ENCODE results near the gene TRIM66.
"Not testable (repeated sequence)": the region's sequence is repeated elsewhere in the genome, so short reads cannot be mapped to it uniquely, and the experiment has no call there.

DNA sequence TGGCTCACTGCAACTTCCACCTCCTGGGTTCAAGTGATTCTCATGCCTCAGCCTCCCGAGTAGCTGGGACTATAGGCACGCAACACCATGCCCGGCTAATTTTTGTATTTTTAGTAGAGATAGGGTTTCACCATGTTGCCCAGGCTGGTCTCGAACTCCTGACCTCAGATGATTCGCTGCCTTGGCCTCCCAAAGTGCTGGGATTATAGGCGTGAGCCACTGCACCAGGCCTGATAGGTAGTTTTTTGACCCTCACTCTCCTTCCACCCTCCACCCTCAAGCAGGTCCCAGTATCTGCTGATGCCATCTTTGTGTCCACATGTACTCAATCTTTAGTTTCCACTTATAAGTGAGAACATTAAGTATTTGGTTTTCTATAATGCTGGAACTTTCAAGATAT is 12.4 kb downstream of the TRIM66 start:
- TF ChIP-seq, protein P1, sequence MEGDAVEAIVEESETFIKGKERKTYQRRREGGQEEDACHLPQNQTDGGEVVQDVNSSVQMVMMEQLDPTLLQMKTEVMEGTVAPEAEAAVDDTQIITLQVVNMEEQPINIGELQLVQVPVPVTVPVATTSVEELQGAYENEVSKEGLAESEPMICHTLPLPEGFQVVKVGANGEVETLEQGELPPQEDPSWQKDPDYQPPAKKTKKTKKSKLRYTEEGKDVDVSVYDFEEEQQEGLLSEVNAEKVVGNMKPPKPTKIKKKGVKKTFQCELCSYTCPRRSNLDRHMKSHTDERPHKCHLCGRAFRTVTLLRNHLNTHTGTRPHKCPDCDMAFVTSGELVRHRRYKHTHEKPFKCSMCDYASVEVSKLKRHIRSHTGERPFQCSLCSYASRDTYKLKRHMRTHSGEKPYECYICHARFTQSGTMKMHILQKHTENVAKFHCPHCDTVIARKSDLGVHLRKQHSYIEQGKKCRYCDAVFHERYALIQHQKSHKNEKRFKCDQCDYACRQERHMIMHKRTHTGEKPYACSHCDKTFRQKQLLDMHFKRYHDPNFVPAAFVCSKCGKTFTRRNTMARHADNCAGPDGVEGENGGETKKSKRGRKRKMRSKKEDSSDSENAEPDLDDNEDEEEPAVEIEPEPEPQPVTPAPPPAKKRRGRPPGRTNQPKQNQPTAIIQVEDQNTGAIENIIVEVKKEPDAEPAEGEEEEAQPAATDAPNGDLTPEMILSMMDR (IDR thresholded peaks at IDR 0.05; ENCODE audit: borderline replicate concordance, extremely low read depth, low read length, poor library complexity, severe bottlenecking): not testable (repeated sequence)
- TF ChIP-seq EZH2 (IDR thresholded peaks at IDR 0.05; ENCODE audit: borderline replicate concordance, low read depth, low read length, severe bottlenecking): not testable (repeated sequence)
